Right lobe of liver (tissue), 4 donors: ENCODE results near the gene TMEM170B.

Source experiments
- CTCF ChIP-seq, 4 donors: fragments of 200-600 bp in 3 of 4; fragments of 450-650 bp in 1 of 4; IDR thresholded peaks; one replicate each; pipeline versions ENCODE4 v1.5.1 to v1.8.0; 2016 to 2022; ENCODE audit warnings: antibody characterized with exemption in 4 of 4, mild to moderate bottlenecking in 2 of 4
- POLR2A ChIP-seq: fragments of 450-650 bp; IDR thresholded peaks from one replicate; pipeline ENCODE4 v1.6.1; 2017; ENCODE audit warnings: antibody characterized with exemption, mild to moderate bottlenecking
- donor health status: DM: no; HTN: no; CAD: no.
- donor health status: DM: no; HTN: no; CAD: no.
- donor health status: DM: no; HTN: yes; CAD: no.

GRCh38 chr6:11526156-11526505, 11.4 kb upstream of the TMEM170B start:
- TF ChIP-seq POLR2A (no peak), CTCF (IDR thresholded peaks at IDR 0.05) (no peak)
